ENCODE measurements around the gene TFEB.

DNA sequence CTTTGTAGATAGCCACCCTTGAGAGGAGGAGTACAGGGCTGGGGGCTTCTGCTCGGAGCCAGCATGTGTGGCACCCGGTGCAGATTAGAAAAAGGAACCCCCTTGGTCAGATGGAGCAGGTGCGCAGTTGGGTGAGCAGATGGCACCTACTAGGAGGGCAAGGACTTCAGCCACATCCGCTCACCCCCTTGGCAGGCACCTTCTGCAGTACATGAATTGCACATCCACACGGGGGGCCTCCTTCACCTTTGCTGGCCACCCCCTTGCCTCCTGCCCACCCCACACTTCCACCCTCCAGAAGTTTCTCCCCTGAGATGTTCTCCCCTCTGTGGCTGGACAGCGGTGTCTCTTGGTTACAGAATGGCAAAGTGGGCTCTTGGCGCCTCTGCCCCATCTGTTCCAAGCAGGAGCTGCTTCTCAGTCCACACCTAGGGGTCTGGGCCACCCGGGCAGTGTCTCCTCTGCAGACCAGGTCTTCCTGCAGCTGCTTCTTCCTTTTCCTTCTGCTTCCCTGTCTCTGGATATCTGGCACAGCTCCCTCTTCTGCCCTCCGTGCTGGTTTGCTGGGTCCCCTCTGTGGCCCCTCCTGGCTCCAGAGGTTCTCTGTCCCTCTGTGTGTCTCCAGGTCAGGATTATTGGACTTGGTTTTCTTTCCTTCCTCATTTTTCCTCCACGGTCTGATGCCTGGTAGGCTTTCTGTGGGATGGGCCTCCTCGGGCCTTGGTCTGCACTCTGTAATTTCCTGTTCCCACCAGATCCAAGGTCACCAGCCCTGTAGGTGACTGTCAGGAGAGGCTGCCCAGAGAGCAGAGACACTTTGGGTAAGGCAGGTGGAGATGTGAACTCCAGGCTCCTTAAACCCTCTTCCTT lies 93.1 kb downstream of the TFEB start:
- TF ChIP-seq, protein P1, sequence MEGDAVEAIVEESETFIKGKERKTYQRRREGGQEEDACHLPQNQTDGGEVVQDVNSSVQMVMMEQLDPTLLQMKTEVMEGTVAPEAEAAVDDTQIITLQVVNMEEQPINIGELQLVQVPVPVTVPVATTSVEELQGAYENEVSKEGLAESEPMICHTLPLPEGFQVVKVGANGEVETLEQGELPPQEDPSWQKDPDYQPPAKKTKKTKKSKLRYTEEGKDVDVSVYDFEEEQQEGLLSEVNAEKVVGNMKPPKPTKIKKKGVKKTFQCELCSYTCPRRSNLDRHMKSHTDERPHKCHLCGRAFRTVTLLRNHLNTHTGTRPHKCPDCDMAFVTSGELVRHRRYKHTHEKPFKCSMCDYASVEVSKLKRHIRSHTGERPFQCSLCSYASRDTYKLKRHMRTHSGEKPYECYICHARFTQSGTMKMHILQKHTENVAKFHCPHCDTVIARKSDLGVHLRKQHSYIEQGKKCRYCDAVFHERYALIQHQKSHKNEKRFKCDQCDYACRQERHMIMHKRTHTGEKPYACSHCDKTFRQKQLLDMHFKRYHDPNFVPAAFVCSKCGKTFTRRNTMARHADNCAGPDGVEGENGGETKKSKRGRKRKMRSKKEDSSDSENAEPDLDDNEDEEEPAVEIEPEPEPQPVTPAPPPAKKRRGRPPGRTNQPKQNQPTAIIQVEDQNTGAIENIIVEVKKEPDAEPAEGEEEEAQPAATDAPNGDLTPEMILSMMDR (conservative IDR thresholded peaks at IDR 0.05 in 1 of 2, IDR thresholded peaks at IDR 0.05 in 1 of 2; ENCODE audit: low read depth in 1 of 2, low read length in 2 of 2), result no peak
- no peak for TF ChIP-seq EZH2 (IDR thresholded peaks at IDR 0.05; ENCODE audit: low read length, missing control alignments)
